ENCODE data around the gene UPK1A.
A peak's percentile ranks its signal among the peaks of the same experiment; 100 is the strongest.

Gene UPK1A

DNA sequence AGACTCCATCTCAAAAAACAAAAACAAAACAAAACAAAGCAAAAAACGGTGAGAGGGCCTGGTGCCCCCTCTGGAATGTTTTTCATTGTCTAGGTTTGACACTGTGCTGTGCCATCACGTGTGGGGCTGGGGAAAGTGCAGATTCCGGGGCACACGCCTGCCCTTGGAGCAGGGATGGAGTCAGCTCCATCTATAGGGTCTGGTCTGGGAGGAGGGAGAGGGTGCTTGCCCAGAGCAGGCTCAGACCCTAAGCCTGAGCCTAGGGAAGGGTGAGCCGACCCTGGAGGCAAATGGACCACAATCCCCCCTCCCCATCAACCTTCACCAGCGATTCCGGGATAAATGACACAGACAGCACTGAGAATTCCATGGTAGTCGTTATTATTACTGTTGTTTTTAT is 27.1 kb downstream of the UPK1A start:
- no peak for DNase-seq

DNA sequence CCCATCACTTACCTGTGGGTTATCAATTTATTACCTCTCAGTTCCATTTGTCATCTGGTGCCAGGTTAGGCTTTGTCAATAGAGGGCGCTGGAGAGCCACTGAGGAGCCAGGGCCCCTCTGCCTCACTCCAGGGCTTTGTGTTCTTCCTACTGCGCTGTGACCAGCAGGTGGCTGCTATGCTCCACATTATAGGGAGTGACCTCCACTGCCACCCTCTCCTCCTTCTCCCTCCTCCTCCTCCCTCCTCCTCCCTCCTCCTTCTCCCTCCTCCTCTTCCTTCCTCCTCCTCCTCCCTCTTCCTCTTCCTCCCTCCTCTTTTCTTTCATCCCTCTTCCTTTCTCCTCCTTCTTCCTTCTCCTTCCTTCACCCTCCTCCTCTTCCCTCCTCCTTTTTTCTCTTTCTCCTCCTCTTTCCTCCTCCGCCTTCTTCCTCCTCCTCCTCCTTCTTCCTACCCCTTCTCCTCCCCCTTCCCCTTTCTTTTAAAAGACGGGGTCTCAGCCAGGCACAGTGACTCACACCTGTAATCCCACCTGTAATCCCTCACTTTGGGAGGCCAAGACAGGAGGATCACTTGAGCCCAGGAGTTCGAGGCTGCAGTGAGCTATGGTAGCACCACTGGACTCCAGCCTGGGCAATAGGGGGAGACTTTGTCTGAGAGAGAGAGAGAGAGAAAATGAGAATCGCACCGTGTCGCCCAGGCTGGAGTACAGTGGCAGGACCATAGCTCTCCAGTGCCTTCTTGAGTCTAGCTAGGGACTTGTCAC is 27.7 kb downstream of the UPK1A start:
- peak; percentile 80 for DNase-seq

DNA sequence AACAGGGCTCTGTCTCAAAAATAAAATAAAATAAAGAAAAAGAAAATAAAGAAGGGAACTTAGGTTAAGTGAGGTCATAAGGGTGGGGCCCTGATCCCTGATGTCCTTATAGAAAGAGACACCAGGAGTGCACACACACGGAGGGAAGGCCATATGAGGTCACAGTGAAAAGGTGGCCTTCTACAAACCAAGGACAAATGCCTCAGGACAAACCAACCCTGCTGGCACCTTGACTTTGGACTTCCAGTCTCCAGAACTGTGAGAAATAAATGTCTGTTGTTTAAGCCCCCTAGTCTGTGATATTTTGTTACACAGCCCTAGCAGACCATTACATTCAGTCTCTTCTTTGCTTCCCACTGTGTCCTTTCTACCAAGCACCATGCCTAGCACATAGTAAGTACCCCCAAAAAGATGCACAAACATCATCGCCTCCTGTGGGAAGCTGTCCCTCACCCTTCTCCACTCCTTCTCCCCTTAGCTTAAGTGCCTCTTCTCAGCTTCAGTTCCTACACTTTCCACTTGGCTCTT is 29.6 kb downstream of the UPK1A start:
- no peak for DNase-seq

DNA sequence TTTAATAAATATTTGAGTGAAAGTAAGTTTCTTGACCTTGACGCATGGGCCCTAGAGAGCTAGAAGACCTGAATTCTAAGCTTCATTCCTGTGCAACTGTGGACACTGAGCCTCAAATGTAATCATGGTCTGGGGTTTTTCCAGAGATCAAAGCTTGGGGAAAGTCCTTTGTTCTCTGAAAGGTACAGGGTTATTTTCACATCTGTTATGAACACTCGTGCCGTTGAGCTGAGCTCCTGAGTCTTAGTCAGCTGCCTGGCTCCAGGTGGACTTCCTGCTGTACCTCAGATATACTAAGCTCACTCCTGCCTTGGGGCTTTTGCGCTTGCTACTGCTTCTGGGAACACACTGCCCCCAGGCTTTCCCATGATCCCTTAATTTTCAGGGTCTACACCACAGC is 30.5 kb downstream of the UPK1A start:
- no peak for DNase-seq

DNA sequence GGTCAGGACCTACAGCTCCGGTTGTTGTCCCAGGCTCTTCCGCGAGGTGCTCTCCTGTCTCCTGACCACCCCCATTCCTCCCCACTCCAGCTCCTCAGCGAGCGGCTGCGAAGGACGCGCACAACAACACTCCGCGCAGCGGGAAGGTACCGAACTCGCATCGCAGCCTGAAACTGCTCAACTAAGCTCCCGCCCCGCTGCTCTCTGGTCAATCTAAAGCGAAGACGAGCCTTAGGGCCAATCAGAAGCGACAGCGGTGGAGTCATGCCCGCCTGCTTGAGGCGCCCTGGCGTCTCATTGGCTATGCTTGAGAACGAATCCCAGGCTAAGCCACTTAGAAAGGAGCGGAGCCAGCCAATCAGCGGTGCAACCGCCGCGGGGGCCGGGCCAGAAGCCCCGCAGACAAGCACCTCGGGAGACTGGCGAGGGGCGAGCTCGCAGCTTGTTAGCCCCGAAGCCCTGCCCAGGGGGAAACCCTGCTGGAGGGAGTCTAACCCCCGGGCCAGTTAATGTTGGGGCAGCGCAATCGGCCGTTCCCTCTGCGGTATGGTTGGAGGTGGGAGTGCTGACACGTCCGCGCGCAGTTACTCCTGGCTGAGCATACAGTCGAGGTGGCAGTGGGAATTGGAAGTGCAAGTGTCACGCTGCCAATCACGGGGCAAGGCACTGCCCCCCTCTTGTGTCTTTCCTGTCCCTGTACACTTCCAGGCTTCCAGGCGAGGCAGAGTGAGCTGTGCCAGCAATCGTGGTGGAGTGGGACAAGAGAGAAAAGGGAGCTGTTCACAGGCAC is 36.1 kb downstream of the UPK1A start:
- peak; percentile 96 for DNase-seq

DNA sequence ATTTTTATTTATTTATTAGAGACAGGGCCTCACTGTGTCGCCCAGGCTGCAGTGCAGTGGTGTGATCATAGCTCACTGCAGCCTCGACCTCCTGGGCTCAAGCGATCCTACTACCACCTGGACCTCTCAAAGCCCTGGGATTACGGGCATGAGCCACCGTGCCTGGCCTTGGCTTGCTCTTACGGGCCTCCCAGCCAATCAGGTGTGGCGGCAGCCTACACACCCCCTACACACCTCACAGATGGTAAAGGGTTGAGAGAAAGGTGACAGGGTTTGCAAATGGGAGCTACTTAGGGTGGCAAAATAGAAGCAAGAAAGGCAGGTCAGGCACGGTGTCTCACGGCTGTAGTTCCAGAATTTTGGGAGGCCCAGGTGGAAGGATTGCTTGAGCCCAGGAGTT is 37.0 kb downstream of the UPK1A start:
- DNase-seq = no peak

DNA sequence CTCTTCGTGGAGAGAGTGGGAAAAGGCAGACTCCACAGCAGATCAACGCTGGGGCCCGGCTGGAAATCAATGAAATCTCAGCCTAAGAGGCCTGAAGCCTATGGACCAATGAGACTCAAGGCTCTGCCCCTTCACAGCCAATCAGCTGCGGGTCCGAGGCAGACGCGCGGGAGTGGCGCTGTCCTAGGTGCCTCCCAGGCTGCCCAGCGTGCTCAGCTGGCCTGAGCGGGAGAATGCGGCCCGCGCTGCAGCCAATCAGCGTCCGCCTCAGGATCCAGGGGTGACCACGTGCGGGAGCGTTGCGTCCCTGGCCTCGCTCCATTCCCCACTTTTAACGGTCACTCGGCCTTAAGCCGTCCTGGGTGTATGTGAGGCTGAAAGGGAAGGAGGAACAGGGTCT is 37.9 kb downstream of the UPK1A start, which contains the start of gene ZBTB32:
TSS of gene ZBTB32 (plus strand) at position 341 of the 400 bp plus-strand sequence. CDS start 10,069 bp downstream, outside the sequence.
- DNase-seq = no peak

DNA sequence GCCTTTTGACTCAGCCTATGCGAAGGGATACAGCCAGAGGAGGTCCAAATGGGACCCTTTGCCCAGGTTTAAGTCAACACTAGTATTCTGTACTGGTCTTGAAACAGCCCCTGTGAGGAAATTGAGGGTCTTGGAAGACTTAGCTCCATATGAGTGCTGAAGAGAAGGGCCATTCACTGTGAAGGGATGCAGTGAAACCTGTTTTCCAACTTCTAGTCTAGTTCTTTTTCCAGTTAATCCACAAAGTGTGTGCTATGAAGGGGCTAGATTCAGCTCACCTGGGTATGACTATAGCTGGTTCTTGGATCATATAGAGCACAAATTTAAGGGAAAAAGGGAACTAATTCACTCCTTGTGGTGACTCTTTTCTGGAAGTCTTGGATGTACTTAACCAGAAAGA is 42.1 kb downstream of the UPK1A start:
- no peak for DNase-seq

DNA sequence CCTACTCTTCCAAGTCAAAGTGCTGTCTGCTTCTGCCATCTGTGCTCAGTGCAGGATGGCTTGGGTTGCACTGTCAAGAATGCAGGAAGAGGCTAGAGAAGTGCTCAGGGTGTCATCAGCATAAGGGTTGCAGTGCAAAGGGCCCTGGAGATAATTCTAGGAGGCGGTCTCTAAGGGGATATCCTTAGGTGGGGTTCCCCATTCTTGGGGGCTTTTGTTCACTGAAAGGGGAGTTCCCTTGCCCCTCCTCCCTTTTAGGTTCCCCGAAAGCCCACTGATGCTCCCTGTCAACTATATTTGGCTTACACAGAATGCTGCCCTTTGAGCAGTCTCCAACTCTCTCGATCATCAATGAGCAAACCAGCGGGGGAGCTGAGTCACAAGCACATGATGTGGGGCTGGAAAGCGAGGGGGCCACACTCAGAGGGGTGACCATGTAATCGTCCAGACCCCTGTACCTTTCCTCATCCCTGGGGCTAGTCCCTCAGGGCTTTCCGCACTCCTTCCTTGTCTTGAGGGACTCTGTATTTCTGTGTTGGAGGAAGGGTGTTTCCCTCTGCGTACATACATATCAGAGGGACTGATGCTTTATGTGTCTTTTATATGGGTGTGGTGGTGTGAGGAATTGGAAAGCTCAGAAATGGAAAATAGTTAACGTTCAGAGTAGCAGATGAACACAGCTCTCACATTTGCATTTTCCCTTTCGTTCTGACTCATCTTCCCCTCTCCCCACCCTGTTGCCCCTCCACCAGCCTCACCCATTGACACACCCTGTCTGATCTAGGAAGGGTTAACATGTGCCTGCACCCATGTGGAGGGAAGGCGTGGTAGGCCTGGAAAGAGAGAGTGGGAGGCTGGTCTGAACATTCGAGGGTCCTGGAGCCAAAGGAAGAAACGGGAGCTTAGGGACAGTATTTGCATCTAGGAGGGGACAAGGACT is 44.7 kb downstream of the UPK1A start:
- no peak for DNase-seq

DNA sequence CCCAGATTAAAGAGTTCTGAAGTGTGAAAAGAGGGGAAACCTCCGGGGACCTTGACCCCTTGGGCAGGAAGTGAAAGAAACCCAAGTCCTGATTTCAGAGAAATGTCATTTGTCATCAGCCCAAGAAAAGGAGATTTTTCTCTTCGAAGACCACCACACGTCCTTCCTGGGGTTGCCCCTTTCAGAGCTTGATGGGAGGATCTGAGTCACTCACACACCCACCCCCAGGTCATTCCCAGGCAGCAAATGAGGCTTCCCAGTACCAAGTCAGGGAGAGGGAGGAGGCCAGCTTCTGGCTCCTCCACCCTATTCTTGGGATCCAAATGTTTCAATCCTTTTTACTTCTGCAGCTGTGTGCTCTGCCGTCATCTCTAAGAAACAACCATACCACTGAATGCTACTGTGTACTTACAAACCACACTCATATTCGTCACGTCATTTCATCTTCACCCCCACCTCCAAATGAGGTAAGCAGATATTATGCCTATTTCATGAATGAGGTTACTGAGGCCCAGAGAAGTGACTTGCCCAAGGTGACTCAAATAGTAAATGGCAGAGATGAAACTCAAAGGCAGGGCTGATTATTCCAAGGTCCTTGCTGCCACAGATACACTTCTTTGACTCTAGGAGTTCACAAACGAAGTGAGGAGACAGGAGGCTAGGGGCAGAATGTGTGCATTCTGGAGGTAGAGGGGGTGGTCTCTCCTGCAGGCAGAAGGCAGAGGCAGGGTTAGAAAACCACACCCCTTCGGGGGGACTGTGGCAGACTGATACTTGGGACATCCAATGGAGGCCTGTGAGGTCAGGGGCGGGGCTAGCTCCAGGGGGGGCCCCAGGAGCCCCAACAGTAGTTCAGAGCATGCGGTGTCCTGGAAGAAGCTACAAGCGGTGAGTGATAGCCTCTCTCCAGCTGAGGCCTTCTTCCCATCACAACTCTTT is 46.5 kb downstream of the UPK1A start:
- DNase-seq = no peak

DNA sequence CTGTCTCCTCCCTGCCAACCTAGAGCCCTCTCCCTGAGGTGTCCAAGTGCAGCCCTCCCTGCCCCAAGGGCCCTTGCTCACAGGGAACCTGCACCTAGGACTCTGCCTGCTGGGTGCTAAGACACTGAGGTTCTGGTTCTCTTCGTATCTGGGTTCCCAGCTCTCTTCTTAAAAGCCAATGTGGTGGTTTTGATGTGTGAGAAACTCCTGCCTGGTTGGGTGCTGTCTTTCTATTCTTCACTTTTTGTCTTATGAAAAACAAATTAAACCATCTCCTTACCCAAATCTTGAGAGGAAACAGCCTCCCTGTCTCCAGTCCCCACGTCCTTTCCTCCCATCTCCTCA is 47.2 kb downstream of the UPK1A start:
- DNase-seq = no peak

DNA sequence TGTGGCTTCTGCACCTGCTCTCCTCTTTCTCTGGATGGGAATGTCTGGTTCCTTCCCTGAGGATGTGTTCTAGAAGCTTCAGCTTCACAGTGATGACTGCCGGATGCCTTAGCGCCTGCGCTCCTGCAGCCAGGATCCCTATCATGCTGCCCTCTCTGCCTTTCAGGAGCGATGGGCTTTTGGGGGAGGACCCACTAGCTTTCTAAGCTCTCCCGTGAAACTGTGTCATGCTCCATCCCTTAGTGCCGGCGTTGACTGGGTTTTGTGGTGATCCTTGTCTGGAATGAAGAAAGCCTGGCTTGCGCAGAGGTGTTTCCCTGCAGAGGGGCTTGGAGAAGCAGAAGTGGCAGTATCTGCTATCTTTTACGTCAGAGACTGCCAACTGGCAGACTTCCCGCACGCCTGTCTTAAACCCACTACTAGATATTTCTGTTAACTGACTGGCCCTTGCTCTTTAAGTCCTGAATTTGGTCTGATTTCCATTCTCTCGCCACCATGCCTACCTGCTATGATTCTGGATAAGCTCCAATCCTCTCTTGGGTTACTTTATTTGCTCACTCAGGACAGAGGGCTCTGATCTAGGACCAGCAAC is 47.7 kb downstream of the UPK1A start:
- no peak for DNase-seq

DNA sequence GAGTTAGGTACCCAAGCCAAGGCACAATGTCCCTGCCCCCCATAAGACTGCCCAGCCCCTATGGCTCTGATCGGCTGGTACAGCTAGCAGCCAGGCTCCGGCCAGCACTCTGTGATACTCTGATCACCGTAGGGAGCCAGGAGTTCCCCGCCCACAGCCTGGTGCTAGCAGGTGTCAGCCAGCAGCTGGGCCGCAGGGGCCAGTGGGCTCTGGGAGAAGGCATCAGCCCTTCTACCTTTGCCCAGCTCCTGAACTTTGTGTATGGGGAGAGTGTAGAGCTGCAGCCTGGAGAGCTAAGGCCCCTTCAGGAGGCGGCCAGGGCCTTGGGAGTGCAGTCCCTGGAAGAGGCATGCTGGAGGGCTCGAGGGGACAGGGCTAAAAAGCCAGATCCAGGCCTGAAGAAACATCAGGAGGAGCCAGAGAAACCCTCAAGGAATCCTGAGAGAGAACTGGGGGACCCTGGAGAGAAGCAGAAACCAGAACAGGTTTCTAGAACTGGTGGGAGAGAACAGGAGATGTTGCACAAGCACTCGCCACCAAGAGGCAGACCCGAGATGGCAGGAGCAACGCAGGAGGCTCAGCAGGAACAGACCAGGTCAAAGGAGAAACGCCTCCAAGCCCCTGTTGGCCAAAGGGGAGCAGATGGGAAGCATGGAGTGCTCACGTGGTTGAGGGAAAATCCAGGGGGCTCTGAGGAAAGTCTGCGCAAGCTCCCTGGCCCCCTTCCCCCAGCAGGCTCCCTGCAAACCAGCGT is 48.5 kb downstream of the UPK1A start:
- no peak for DNase-seq

DNA sequence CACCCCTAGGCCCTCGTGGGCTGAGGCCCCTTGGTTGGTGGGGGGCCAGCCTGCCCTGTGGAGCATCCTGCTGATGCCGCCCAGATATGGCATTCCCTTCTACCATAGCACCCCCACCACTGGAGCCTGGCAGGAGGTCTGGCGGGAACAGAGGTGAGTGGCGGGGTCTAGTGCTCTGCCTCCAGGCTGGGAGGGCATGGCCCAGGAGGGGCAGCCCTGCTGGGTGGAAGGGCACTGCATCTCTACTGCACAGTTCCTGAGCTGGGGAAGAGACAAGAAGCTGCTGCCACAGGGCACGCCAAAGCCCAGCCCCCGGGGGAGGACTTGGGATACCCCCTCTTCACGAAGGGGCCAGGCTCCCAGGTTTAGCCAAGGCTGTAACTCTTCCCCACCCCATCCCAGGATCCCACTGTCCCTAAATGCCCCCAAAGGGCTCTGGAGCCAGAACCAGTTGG is 49.1 kb downstream of the UPK1A start:
- DNase-seq = no peak

DNA sequence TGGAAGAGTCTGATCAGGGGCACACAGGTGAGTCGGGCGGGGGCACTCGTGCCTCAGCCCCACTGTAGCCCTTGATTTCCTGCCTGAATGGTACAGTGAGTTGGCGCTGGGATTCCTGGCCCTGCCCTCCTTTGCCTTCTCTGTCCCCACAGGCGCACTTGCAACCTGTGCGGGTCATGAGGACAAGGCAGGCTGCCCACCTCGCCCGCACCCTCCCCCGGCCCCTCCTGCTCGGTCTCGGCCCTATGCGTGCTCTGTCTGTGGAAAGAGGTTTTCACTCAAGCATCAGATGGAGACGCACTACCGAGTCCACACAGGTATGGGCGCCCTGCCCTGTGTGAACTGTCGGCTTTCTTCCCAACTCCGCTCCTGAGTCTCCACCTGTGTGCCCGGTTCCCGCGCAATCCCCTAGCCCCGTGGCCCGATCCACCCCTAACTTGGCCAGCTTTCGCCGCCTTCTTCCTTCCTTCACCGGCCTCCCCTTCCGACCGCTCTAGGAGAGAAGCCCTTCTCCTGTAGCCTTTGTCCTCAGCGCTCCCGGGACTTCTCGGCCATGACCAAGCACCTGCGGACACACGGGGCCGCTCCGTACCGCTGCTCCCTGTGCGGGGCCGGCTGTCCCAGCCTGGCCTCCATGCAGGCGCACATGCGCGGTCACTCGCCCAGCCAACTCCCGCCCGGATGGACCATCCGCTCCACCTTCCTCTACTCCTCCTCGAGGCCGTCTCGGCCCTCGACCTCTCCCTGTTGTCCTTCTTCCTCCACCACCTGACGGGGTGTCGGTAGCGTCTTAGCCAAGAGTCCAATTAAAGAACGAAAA is 49.9 kb downstream of the UPK1A start:
- no peak for DNase-seq

DNA sequence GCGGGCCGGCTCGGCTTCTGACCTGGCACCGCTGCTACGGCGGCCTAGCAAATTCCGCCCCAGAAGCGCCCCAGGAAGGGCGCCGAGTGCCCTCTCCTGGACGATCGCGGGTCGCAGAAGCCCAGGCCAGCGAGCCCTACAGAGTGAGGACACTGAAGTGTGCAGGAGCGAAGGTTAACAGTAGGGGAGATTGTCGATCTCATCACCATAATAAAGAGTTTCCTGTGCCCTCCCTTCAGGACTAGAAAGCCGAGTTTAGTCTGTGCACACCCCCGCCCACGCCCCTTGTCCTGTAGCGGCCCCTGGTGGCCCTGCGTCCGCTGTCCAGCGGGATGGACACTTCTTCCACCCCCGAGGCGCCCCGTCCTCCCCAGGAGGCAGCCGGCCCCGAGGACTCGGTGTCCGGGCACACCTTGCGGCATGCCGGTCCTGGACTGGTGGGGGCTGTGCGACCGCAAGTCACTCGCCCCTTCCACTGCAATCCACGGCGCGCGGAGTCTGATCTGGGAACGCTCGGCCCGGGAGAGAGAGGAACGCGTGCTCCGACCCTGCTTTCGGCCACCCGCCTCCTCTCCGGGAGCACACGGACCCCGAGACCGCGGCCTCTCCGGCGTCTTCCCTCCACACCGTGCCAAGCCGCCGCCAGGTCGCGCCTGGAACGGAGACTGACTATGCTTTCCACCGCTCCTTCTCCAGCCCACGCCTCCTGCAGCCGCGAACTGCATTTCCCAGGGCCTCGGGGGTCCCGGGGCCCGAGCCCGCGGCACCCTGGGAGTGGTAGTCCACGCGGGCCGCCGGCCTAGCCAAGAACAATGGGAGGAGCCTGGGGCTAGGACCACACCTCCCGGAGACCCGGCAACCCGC is 50.7 kb downstream of the UPK1A start:
- peak; percentile 83 for DNase-seq

DNA sequence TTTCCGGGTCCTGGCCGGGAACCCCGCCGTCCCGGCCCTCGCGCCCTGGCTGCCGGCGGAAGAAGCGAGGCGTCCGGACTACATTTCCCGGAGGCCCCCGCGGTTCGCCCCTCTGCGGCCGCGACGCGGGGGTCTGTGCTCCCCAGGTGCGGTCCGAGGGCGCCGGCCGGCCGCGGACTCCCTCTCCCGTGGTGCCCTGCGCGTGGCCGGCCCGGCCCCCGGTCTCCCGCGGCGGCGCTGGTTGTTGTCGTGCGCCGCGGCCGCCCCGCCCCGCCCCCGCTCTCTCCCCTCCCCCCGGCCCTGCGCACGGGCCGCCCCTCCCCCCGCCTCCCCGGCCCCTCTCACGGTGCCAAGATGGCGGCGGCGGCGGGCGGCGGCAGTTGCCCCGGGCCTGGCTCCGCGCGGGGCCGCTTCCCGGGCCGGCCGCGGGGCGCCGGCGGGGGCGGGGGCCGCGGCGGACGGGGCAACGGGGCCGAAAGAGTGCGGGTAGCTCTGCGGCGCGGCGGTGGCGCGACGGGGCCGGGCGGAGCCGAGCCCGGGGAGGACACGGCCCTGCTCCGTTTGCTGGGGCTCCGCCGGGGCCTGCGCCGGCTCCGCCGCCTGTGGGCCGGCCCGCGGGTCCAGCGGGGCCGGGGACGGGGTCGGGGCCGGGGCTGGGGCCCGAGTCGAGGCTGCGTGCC is 51.5 kb downstream of the UPK1A start, which contains the start of gene KMT2B:
TSS of gene KMT2B (plus strand) at position 339 of the 680 bp plus-strand sequence. CDS start at position 355, 16 bp downstream.
- DNase-seq = peak; percentile 93

All from NCI-H510A treated with DMSO at 0.1 percent for 48 hours (cell line).